Fibroblast of villous mesenchyme (primary cell): ENCODE data around the gene SLC39A11. TPM values are rescaled to one million over a fixed set of nuclear protein-coding genes. Genes with fewer than 3 reads are reported as not detected.
A peak's percentile ranks its signal among the peaks of the same experiment; 100 is the strongest.

ENCODE experiments used
- DNase-seq: peaks from one replicate; pipeline ENCODE4 v3.0.0-alpha.2; 2010; ENCODE audit warnings: low read depth
- H3K4me3 ChIP-seq: 2 replicates; pipeline ENCODE4 v1.5.1; 2011; ENCODE audit warnings: low read depth, mild to moderate bottlenecking, low read length
- total RNA-seq: library from RNA; depleted of rRNA; stranded (reverse); fragments of >200 nt; gene quantifications from 2 replicates; pipeline ENCODE4 v1.2.3, GENCODE V29; 2012
- TF ChIP-seq, protein P1 (sequence below): IDR thresholded peaks from 2 replicates; pipeline ENCODE4 v1.5.1; 2012; ENCODE audit warnings: low read depth, mild to moderate bottlenecking, low read length; ENCODE audit not compliant: insufficient read depth

Gene SLC39A11
- total RNA-seq, 1 donor: 16.0 TPM

GRCh38 chr17:72991651-72992050 is 100.8 kb downstream of the SLC39A11 start:
- DNase-seq: no peak
- TF ChIP-seq, protein P1, sequence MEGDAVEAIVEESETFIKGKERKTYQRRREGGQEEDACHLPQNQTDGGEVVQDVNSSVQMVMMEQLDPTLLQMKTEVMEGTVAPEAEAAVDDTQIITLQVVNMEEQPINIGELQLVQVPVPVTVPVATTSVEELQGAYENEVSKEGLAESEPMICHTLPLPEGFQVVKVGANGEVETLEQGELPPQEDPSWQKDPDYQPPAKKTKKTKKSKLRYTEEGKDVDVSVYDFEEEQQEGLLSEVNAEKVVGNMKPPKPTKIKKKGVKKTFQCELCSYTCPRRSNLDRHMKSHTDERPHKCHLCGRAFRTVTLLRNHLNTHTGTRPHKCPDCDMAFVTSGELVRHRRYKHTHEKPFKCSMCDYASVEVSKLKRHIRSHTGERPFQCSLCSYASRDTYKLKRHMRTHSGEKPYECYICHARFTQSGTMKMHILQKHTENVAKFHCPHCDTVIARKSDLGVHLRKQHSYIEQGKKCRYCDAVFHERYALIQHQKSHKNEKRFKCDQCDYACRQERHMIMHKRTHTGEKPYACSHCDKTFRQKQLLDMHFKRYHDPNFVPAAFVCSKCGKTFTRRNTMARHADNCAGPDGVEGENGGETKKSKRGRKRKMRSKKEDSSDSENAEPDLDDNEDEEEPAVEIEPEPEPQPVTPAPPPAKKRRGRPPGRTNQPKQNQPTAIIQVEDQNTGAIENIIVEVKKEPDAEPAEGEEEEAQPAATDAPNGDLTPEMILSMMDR: no peak
- no peak overlapping the region for H3K4me3 ChIP-seq

- TF ChIP-seq, protein P1: no peak
- peak; percentile 59 for DNase-seq
- no peak overlapping the region for H3K4me3 ChIP-seq
Observed at GRCh38 chr17:72989074-72989610, 103.3 kb downstream of the SLC39A11 start.

DNA sequence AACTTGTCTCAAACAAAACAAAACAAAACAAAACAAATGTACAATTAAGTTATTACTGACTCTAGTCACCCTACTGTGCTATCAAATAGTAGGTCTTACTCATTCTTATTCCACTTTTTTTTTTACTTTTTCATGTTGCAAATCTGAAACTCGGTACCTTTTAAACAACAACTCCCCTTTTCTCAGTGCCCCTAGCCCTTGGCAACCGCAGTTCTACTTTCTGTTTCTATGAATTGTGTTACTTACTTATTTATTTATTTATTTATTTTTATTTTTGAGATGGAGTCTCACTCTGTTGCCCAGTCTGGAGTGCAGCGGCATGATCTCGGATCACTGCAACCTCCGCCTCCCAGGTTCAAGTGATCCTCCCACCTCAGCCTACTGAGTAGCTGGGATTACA is 104.0 kb downstream of the SLC39A11 start:
- DNase-seq: no peak
- TF ChIP-seq, protein P1: no peak
- no peak overlapping the region for H3K4me3 ChIP-seq

GRCh38 chr17:72987166-72987565 is 105.3 kb downstream of the SLC39A11 start:
- no peak for DNase-seq
- TF ChIP-seq, protein P1: no peak
- H3K4me3 ChIP-seq: no peak overlapping the region

DNA sequence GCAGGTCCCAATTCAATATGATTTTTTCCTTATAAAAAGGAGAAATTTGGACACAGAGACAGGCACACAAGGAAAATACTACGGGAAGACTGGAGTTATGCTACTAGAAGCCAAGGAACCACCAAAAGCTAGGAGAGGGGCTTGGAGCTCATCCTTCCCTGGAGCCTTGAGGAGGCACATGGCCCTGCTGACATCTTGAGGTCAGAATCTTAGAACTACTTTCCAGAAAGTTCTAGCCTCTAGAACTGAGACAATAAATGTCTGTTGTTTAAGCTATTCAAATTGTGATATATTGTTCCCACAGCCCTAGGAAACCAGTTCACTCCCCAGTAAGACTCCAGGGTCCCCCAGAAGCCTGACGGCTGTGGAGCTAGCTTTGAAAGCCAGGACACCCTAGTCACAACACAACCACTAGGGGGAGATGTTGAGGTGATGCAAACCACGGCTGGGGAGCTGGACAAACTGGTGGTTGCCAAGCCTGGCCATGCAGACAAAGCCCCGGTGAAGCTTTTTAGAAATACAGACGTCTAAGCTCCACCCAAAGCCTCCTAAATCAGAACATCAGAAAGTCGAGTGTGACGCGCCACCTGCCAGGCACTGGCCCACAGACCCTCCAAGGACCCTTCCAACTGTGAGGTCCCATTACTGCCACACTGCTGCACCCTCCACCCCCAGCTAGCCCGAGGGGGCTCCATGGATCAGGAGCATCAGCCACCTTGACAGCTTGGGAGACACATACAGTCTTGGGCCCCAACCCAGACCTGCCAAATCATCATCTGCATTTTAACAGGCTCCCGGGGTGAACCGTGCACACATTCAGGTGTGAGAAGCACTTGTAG is 106.4 kb downstream of the SLC39A11 start:
- peak; percentile 75 for DNase-seq
- H3K4me3 ChIP-seq: no peak overlapping the region
- TF ChIP-seq, protein P1: peak; percentile 94

- TF ChIP-seq, protein P1: no peak
- no peak for DNase-seq
- no peak overlapping the region for H3K4me3 ChIP-seq
Observed at GRCh38 chr17:72984926-72985325, 107.6 kb downstream of the SLC39A11 start.
